Epithelial cell of prostate (primary cell): ENCODE data around the gene NECTIN1.

ENCODE experiments used
- DNase-seq: peaks from one replicate; pipeline ENCODE4 v3.0.0-alpha.2; 2011; ENCODE audit warnings: low read depth, low spot score
- H3K27ac ChIP-seq: fragments of 450-650 bp; 2 replicates; pipeline ENCODE4 v1.5.1; 2017; ENCODE audit warnings: mild to moderate bottlenecking

NECTIN1 gene

DNA sequence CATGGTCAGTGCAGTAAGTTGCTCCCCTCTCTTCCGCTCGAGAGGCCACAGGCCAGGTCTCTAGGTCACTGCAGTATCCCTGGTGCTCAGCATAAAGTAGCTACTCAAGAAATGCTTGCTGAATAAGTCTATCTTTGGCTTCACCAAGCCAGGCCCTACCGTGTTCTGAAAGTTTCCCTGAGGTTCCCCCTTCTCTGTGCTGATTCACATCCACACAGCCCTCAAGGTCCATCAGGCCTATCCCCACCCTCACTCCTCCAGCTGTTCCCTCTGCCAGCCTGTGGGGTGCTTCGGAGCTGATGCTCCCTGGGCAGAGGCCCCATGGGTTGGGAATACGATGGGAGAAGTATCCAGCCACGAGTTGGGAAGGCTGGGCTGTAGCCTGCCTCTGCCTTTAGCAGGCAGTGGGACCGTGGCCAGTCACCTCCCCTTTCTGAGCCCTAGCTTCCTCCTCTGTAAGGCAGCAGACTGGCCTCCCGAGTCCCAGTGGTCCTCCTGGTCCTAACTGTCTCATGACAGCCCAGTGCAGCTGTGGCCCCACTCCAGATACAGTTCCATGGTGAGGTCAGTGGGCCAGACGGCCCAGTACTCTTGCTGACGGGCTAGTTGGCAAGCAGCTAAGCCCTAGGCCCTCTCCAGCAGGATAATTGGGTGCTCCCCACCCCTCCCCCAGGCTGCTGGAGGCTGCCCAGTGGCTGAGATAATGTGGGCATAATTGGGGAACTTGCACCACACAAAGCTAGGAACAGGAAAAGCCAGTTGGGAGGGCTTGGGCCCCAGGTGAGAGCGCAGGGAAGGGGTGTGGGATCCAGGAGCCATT is 48.2 kb downstream of the NECTIN1 start:
- DNase-seq, result no peak
- H3K27ac ChIP-seq, result peak overlapping the region; percentile 99

DNA sequence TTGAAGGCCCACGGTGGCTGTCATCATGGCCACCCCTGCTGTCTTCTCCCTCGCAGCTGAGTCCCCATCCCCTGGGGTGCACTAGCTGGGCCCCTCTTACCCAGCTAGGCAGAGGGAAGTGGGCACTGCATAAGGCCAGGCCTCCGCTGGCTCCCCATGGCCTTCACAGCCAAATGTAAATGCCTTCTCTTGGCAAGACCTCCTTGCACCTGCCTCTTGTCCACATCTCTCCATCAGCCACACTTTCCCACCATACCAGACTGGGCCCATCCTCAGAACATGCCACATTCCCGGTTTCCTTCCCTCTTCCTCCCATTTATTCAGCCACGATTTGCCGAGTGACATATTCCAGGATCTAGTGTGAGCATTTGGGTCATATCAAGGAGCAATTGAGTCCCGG is 49.7 kb downstream of the NECTIN1 start:
- DNase-seq, result no peak
- peak overlapping the region; percentile 99 for H3K27ac ChIP-seq

DNA sequence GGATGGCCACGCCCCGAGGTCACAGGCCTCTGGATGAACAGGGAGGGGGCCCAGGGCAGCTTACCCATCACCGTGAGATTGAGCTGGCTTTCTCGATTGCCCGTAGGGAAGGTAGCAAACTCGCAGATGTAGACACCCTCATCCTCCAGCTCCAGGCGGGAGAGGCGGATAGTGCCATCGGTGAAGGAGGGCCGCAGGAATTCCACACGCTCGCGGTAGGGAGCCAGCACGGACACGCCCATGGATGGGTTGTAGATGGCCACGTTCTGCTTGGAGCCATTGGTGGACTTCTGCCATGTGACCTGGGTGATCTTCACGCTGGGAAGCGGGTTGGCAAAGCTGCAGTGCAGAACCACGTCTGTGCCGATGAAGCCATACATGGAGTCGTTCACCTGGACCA is 50.6 kb downstream of the NECTIN1 start:
- DNase-seq, result no peak
- no peak overlapping the region for H3K27ac ChIP-seq

DNA sequence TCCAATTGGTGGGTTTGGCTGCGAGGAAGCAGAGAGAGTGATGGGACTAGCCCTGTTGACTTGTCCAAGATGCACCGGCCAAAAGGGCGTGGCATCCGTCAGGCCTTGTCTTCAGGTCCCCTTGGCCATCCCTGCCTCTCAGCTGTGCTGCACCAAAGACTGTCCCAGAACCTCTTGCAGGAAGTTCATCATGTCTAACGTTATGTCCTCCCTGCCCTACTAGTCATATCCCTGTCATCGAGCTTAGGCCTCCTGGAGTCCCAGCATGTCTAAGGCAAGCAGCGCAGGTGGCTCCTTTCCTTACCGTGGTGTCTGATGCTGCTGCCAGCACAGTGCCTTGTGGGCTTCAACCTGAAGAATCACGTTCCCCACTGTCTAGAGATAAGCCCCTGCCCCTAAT is 51.2 kb downstream of the NECTIN1 start:
- no peak overlapping the region for H3K27ac ChIP-seq

DNA sequence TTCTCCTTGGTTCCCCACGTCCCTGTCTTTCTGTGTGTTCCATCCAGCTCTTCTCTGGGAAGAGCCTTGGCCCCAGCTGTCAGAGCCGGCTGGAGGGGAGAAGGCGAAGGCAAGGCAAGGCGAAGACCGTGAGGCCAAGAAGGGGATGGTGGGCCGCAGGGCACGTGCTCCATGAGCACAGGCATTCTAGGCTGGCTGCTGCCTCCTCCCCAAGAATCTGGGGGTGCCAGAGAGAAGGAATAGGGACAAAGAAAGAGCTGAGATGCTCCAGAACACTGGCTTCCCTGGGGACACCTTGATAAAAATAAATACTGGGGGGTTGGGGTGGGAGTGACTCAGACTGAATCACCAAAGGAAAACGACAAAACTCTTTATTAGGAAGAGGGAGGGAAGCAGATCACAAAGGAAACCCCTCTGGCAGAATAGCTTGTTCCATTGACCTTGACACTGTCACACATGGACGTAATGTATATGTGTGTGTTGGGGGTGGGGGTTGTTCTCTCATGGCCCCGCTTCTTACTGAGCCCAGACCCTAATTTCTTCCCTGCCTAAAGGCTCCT is 52.5 kb downstream of the NECTIN1 start:
- H3K27ac ChIP-seq, result peak overlapping the region; percentile 31
- DNase-seq, result no peak

More for the DNA sequence above, 51.2 kb downstream of the NECTIN1 start:
- no peak for DNase-seq

DNA sequence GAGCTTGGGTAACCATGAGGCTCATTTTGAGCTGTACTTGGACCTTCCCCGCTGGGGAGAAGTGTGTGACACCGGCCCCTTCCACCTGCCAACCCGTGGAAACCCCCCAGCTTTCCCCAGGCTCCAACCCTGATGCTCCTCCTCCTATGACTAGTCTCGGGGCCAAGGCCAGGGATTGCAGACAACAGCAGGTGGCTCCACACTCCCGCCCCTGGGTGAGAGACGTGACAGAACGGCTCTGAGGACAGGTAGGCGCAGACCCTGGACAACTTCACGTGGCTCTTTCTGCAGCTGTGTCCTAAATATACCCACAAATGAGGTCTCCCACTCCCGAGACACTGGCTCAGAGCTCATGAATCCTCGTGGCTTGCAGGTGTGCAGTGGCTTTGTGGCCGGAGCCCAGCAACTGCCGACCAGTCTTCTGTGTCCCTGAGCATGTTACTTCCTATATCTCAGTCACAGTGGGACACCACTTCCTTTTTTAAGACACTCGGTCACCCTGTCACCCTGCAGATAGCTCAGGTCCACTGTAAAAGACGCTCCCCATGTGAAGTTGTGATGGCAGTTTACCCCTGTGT is 55.2 kb downstream of the NECTIN1 start:
- no peak for DNase-seq
- H3K27ac ChIP-seq, result peak overlapping the region; percentile 14

DNA sequence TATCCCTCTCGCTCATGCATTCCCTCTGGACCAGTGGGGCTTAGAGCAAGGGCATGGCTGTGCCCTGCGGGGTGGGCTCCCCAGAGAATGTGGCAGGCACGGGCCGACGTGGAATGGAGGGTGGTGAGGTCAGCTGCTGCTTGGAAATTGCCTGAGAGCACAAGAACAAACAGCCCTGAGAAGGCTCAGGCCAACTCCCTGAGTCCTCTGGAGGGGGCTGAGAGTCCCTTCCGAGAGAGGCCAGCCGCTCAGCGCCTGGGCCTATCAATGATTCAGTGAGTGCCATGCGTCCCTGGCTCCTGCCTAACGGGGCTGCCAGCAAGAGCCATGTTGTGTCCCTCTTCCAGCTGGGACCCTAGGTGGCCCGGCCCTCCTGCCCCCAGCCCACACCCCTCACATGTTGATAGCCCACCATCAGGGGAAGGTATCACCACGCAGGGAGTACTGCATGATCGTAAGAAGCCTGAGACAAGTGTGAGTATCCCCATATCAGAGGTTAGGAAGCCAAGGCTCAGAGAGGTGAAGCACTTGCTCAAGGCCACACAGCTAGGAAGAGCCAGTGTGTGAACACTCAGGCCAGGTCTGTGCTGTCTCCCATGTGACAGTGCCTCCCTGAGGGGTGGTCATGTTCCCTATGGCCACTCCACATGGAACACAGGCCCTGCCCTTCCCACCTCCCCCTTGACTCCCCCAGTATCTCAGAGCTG is 55.8 kb downstream of the NECTIN1 start:
- peak overlapping the region; percentile 14 for H3K27ac ChIP-seq
- DNase-seq, result no peak

DNA sequence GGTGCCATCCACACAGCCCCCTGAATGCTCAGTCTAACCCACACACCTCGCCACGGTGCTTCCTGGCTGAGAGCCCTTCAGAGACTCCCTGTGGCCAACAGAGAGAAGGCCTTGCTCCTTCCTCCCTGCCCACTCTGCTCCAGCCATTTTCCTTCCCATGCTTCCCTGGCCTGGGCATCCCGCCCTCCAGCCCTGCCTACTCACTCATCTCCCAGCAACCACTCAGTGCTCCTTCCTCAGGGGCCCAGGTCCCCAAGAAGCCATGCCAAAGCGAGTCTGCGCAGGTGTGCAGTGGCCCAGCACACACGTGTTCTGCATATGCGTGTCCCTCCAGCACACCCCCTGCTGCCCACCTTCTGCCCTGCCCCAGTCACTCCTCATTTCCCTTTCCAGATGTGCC is 56.4 kb downstream of the NECTIN1 start:
- no peak for DNase-seq
- H3K27ac ChIP-seq, result peak overlapping the region; percentile 14

DNA sequence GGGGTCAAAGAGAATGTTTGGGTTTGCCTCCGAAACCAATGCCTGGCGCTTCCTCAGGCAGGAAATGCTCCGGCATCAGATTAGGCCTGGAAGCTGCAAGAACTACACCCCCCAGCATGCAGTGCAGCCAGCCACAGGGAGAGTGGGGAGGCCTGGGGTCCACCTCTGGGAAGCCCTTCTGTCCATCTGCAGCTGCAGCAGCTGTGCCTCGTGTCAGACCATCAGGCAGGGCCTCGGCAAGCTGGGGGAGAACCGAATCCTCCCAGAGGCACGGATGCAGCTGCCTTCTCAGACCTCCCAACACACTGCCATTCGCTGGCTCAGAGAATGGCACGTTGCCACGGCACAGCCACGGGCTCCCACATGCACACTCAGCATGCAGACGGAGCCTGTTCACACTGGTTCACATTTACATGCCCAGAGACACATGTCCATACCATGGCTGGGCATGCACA is 57.4 kb downstream of the NECTIN1 start:
- H3K27ac ChIP-seq, result no peak overlapping the region
- no peak for DNase-seq

DNA sequence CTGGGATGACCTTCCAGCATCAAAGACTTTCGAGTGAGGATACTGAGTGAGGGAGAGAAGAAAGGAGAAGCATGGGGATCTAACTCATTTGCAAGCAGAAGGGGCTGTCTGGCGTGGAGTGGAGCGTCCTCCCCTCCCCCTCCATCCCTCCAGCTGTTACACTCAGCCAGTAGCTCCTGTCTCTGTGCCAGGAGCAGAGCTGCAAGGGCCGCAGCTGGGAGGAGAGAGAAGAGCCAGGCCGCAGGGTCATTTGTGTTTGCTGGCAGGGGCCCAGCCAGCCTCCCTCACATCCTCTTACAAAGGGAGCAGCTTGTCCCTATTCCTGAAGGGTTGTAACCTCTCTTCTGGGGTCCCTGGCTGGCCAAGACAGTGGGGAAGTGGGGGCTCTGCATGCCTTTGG is 57.9 kb downstream of the NECTIN1 start:
- no peak overlapping the region for H3K27ac ChIP-seq
- no peak for DNase-seq

DNA sequence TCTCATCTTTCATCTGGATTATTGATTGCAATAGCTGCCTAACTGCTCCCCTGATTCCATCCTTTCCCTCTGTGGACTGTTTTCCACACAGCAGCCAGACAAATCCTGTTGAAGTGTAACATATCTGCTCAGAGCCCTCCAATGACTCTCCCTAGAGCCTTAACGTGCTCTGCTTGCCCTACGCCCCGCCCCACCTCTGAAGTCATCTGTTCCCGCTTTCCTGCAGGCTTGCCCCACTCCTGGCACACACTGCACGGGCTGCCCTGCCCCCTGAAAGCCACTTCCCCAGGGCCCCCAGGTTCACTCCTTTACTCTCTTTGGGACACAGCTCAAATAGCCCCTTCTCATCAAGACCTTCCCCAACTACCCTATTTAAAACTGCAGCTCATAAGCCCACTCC is 59.5 kb downstream of the NECTIN1 start:
- H3K27ac ChIP-seq, result peak overlapping the region; percentile 71
- DNase-seq, result no peak

DNA sequence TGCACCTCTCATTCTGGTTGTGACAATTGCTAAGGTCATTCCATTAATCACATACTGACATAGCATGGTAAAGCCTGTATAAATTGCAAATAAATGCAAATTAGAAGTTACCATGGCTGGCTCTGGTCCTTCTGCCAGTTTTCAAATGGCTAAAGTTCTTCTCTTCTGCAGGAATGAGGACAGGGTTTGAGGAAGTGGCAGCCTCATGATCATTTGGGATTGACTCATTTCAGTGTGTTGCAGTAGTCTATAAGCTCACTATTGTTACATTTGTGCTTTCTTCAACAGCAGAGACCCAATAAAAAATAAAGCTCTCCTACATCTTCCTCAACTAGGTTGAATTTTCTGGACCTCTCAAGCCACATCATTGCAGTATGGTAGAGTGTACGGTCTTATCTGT is 60.3 kb downstream of the NECTIN1 start:
- H3K27ac ChIP-seq, result peak overlapping the region; percentile 71
- DNase-seq, result no peak

DNA sequence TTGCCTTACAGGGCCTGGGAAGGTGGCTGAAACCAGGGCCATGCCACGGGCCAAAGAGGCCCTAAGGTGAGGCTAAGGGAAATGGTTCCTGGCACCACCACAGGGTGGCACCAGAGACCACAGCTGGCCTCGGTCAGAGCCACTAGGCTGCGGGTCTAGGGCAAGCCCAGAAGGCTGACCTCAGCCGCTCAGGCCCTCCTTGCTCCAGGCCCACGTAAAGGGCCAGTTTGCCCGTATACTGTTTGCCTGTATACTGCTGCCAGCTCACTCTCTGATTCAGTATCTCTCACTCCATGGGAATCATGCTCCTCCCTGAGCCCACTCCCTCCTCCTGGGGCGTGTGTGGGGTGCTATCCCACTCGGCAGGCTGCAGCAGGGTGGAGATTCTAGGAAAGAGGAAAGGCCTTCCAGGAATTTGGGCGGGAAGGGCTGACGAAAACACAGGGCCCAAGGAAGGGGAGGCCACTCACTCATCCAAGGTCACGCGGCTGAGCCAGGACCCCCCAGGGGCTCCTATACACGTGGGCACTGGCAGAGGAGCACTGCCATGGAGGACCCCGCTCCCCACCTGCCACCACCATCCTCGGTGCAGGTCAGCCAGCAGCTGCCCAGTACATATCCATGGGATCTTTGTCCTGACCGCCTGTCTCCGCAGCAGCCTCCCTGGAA is 62.4 kb downstream of the NECTIN1 start:
- DNase-seq, result no peak
- H3K27ac ChIP-seq, result peak overlapping the region; percentile 71

DNA sequence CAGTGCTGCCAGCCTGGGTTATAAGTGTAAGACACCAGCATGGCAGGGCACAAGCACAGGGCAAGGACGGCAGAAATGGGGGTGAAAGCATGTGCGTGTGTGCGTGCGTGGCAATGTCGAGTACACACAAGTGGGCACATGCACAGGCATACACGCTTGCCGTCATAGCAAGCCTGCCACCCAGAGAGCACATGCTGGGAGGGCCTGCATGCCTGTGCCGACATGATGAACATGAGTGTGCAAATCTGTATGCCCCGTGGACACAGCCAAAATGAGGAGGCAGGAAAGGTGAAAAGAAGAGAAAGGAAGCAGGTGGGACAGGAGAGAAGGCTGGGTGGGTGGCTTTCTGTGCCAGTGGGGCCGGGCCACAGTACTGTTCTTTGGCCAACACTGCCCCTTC is 62.9 kb downstream of the NECTIN1 start:
- peak overlapping the region; percentile 71 for H3K27ac ChIP-seq
- DNase-seq, result no peak

DNA sequence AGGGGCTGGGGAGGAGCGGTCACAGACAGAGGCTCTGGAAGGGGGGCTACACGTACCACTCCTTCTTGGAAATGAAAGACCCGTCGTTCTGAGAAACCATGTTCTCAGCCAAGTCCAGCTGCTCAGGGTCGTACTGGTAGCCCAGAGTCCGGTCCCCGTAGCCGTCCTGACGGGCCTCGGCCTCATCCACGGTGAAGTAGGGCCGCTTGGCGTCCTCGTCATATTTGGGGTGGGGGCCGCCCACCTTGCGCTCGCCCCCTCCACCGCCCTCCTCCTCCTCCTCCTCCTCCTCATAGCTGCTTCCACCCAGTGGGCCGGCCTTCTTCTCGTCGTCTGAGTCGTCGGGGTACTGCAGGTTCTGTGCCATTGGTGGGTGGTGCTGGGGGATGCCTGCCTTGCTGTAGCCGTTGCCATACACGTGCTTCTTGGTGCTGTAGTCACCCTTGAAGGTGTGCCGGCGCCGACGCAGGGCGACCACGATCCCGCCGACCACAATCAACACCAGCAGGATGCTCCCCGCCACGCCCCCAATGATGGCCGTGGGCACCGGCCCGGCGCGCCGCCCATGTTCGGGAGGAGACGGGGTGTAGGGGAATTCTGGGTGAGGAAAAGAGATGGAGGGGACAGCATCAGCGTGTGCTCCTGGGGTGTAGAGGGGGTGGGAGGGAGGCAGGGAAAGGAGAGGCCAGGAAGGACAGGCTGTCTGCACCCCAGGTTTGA is 64.1 kb downstream of the NECTIN1 start:
- no peak for DNase-seq
- no peak overlapping the region for H3K27ac ChIP-seq

DNA sequence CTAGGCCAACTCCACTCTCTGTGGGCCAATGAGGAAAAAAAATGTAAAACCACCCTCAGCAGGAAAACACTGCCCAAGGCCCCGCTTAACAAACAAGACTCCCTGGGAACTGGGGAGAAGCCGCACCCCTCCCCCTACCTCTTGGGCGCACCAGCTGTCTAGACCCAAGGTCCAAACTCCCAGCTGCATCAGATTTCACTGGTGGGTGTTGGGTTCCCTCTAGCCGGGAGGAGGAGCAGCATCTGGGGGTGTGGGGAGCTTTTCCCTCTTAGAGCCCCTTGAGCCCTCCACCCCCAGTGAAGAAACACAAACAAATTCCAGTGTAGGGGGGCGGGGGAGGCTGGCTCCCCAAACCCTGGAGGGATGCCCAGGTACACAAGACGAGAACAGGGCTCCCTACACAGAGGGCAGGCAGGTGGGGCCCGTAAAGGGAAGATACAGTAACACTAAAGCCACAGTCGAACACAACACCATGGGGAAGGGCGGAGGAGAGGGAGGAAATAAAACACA is 64.9 kb downstream of the NECTIN1 start:
- no peak for DNase-seq
- H3K27ac ChIP-seq, result no peak overlapping the region

DNA sequence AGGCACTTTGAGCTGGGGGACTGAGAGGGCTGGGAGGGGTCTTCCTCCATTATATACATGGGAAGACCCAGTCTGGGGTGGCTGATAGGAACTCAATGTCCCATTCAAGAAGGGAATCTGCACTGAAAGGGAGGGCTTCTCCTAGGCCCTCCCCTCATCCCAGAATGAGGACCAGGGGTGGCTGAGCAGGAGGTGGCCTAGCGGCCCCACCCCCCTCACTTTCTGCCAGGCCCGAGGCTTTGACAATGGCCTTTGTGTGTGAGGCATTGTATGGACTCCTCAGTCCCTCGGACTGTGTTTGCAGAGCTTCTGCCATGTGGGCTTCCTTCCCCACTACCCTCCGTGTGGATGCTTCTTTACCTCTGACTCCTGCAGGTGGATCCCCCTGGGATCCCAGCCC is 65.7 kb downstream of the NECTIN1 start:
- DNase-seq, result no peak
- H3K27ac ChIP-seq, result no peak overlapping the region

DNA sequence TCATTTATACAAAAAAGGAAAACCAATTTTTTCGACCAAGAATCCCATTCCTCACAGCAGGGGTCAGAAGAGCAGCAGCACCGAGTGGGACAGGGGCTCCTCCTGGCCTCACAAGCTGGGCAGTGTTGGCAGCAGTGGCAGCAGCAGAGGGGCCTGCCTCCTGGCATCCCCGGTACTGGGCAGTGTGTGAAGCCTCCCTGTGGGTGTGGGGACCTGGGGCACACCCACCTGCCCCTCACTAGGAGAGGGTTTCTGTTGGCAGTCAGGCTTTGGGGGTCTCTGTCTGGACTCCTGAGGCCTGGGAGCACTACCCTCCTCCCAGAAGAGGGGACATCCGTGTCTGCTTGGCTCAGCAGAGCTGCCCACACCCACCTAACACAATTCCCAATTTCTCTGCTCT is 67.8 kb downstream of the NECTIN1 start:
- H3K27ac ChIP-seq, result no peak overlapping the region
- DNase-seq, result no peak

DNA sequence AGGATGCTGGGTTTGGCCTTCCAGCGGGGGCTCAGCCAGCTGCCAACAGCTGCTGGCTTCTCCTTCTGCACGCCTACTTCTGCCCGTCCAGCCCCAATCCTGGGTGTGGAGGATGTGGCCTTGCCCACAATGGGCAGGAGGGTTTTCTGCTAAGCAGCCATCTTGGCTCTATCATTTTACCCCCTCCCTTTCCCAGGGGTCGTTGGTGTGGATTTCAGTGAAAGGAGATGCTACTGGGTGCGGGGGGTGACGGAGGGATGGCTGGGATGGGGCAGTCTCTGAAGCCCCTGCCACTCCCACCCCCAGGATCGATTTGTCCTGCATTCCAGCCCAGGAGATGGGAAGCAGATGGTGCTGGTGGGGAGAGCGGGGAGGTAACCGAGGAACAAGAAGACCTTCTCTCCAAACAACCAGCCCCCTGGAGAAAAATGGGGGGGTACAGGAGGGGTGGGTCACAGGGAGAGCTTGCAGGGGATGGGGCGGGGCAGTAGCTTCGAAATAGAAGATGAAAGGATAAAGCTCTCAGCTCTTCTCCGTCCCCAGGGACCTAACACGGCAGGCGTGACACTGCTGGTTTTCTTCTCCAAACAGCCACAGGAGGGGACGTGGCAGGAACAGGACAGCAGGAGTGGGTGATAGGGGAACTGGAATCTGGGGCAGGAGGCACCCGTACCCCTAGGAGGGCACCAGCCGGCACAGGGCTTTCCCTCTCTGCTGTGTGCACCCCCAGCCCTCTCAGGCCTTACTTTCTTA is 68.9 kb downstream of the NECTIN1 start:
- no peak overlapping the region for H3K27ac ChIP-seq

More for the DNA sequence above, 68.9 kb downstream of the NECTIN1 start:
- DNase-seq, result no peak
